ENCODE measurements around the gene LAMA1.

Gene LAMA1

GRCh38 chr18:6980363-6980762 lies 137.2 kb downstream of the LAMA1 start:
- WGBS = 89% methylated on average over 2 of the region's 2 CpGs
- no peak overlapping the region for H4K91ac ChIP-seq (ENCODE audit: low read length)

GRCh38 chr18:6979954-6980353 lies 137.6 kb downstream of the LAMA1 start:
- whole genome bisulfite sequencing = 96% methylated on average over 3 of the region's 3 CpGs
- Histone ChIP-seq H2BK5ac (ENCODE audit: low read depth, low read length, poor library complexity, severe bottlenecking) (no peak overlapping the region), H3K9ac (ENCODE audit: low read length) (no peak overlapping the region), H4K91ac (ENCODE audit: low read length) (no peak overlapping the region), H3K79me1 (replicated peaks; ENCODE audit: low read length, poor library complexity, severe bottlenecking) (no peaks in the 10 kb centered on the region), H2BK12ac (ENCODE audit: low read length in 2 of 2) (no peak overlapping the region), H2BK15ac (ENCODE audit: low read depth, poor library complexity, severe bottlenecking) (no peak overlapping the region), H3K4me3 (ENCODE audit: insufficient read depth in 1 of 2, low read depth in 1 of 2, low read length in 2 of 2) (no peak overlapping the region), H3K18ac (ENCODE audit: low read depth in 1 of 2, low read length in 2 of 2) (no peak overlapping the region), H3K27me3 (ENCODE audit: control insufficient read depth in 1 of 2, insufficient read depth in 1 of 2, low read length in 2 of 2) (peaks cover 0 to 9% of the 10 kb centered on the region in 2 experiments), H3K4me2 (ENCODE audit: low read length, poor library complexity, severe bottlenecking) (no peak overlapping the region), H3K14ac (ENCODE audit: low read length in 2 of 2) (no peak overlapping the region), H3K23ac (ENCODE audit: low read length in 2 of 2) (no peak overlapping the region), H4K8ac (ENCODE audit: low read length) (no peak overlapping the region), H2AK5ac (ENCODE audit: low read length, severe bottlenecking) (no peak overlapping the region), H2BK120ac (ENCODE audit: low read depth, low read length) (no peak overlapping the region), H3K9me3 (ENCODE audit: control insufficient read depth, low read length) (no peaks in the 10 kb centered on the region), H3K27ac (ENCODE audit: low read length, poor library complexity, severe bottlenecking) (no peak overlapping the region), H2AFZ (ENCODE audit: low read depth, low read length) (no peak overlapping the region), H3K4me1 (ENCODE audit: control insufficient read depth, insufficient read depth, low read depth, low read length) (peaks cover 3% of the 10 kb centered on the region), H3K4ac (ENCODE audit: low read depth in 1 of 2, low read length in 2 of 2) (no peak overlapping the region), H3K36me3 (ENCODE audit: control insufficient read depth in 1 of 2, insufficient read depth in 2 of 2, low read depth in 1 of 2, low read length in 2 of 2) (peaks cover 0 to 68% of the 10 kb centered on the region in 2 experiments)
- no peak for DNase-seq

More at GRCh38 chr18:6980363-6980762, 137.2 kb downstream of the LAMA1 start:
- Histone ChIP-seq H2AFZ (ENCODE audit: low read depth, low read length) (no peak overlapping the region), H2BK120ac (ENCODE audit: low read depth, low read length) (no peak overlapping the region), H3K4me2 (ENCODE audit: low read length, poor library complexity, severe bottlenecking) (no peak overlapping the region), H3K9ac (ENCODE audit: low read length) (no peak overlapping the region), H2AK5ac (ENCODE audit: low read length, severe bottlenecking) (no peak overlapping the region), H3K9me3 (ENCODE audit: control insufficient read depth, low read length) (no peaks in the 10 kb centered on the region), H2BK15ac (ENCODE audit: low read depth, poor library complexity, severe bottlenecking) (no peak overlapping the region), H3K14ac (ENCODE audit: low read length in 2 of 2) (no peak overlapping the region), H2BK12ac (ENCODE audit: low read length in 2 of 2) (no peak overlapping the region), H3K4me1 (ENCODE audit: control insufficient read depth, insufficient read depth, low read depth, low read length) (peaks cover 3% of the 10 kb centered on the region), H3K79me1 (replicated peaks; ENCODE audit: low read length, poor library complexity, severe bottlenecking) (no peaks in the 10 kb centered on the region), H3K18ac (ENCODE audit: low read depth in 1 of 2, low read length in 2 of 2) (no peak overlapping the region), H3K4ac (ENCODE audit: low read depth in 1 of 2, low read length in 2 of 2) (no peak overlapping the region), H3K36me3 (ENCODE audit: control insufficient read depth in 1 of 2, insufficient read depth in 2 of 2, low read depth in 1 of 2, low read length in 2 of 2) (peaks cover 0 to 68% of the 10 kb centered on the region in 2 experiments), H2BK5ac (ENCODE audit: low read depth, low read length, poor library complexity, severe bottlenecking) (no peak overlapping the region), H3K4me3 (ENCODE audit: insufficient read depth in 1 of 2, low read depth in 1 of 2, low read length in 2 of 2) (no peak overlapping the region), H3K27ac (ENCODE audit: low read length, poor library complexity, severe bottlenecking) (no peak overlapping the region), H3K27me3 (ENCODE audit: control insufficient read depth in 1 of 2, insufficient read depth in 1 of 2, low read length in 2 of 2) (peaks cover 0 to 11% of the 10 kb centered on the region in 2 experiments), H3K23ac (ENCODE audit: low read length in 2 of 2) (no peak overlapping the region), H4K8ac (ENCODE audit: low read length) (no peak overlapping the region)
- no peak for DNase-seq

- Histone ChIP-seq H2BK5ac (ENCODE audit: low read depth, low read length, poor library complexity, severe bottlenecking) (no peak overlapping the region), H3K4me3 (ENCODE audit: insufficient read depth in 1 of 2, low read depth in 1 of 2, low read length in 2 of 2) (no peak overlapping the region), H4K91ac (ENCODE audit: low read length) (no peak overlapping the region), H3K9me3 (ENCODE audit: control insufficient read depth, low read length) (no peaks in the 10 kb centered on the region), H4K8ac (ENCODE audit: low read length) (no peak overlapping the region), H3K4me2 (ENCODE audit: low read length, poor library complexity, severe bottlenecking) (no peak overlapping the region), H3K14ac (ENCODE audit: low read length in 2 of 2) (no peak overlapping the region), H3K27me3 (ENCODE audit: control insufficient read depth in 1 of 2, insufficient read depth in 1 of 2, low read length in 2 of 2) (no peaks in the 10 kb centered on the region), H3K36me3 (ENCODE audit: control insufficient read depth in 1 of 2, insufficient read depth in 2 of 2, low read depth in 1 of 2, low read length in 2 of 2) (peaks cover 0 to 56% of the 10 kb centered on the region in 2 experiments), H2BK15ac (ENCODE audit: low read depth, poor library complexity, severe bottlenecking) (no peak overlapping the region), H3K79me1 (replicated peaks; ENCODE audit: low read length, poor library complexity, severe bottlenecking) (no peaks in the 10 kb centered on the region), H2BK12ac (ENCODE audit: low read length in 2 of 2) (no peak overlapping the region), H3K18ac (ENCODE audit: low read depth in 1 of 2, low read length in 2 of 2) (no peak overlapping the region), H2AK5ac (ENCODE audit: low read length, severe bottlenecking) (no peak overlapping the region), H3K27ac (ENCODE audit: low read length, poor library complexity, severe bottlenecking) (no peak overlapping the region), H3K4ac (ENCODE audit: low read depth in 1 of 2, low read length in 2 of 2) (no peak overlapping the region), H3K9ac (ENCODE audit: low read length) (no peak overlapping the region), H2BK120ac (ENCODE audit: low read depth, low read length) (no peak overlapping the region), H2AFZ (ENCODE audit: low read depth, low read length) (no peak overlapping the region), H3K23ac (ENCODE audit: low read length in 2 of 2) (no peak overlapping the region), H3K4me1 (ENCODE audit: control insufficient read depth, insufficient read depth, low read depth, low read length) (no peaks in the 10 kb centered on the region)
- 75% methylated on average over 2 of the region's 3 CpGs for WGBS
- DNase-seq = no peak
Measured at GRCh38 chr18:6976935-6977334, 140.7 kb downstream of the LAMA1 start.

GRCh38 chr18:6975084-6975483 lies 142.5 kb downstream of the LAMA1 start:
- Histone ChIP-seq H3K23ac (ENCODE audit: low read length in 2 of 2) (no peak overlapping the region), H2BK12ac (ENCODE audit: low read length in 2 of 2) (no peak overlapping the region), H3K9ac (ENCODE audit: low read length) (no peak overlapping the region), H3K14ac (ENCODE audit: low read length in 2 of 2) (no peak overlapping the region), H2BK5ac (ENCODE audit: low read depth, low read length, poor library complexity, severe bottlenecking) (no peak overlapping the region), H4K91ac (ENCODE audit: low read length) (no peak overlapping the region), H3K79me1 (replicated peaks; ENCODE audit: low read length, poor library complexity, severe bottlenecking) (no peaks in the 10 kb centered on the region), H3K36me3 (ENCODE audit: control insufficient read depth in 1 of 2, insufficient read depth in 2 of 2, low read depth in 1 of 2, low read length in 2 of 2) (peaks cover 0 to 62% of the 10 kb centered on the region in 2 experiments), H2AFZ (ENCODE audit: low read depth, low read length) (no peak overlapping the region), H3K4me1 (ENCODE audit: control insufficient read depth, insufficient read depth, low read depth, low read length) (no peaks in the 10 kb centered on the region), H3K4me2 (ENCODE audit: low read length, poor library complexity, severe bottlenecking) (no peak overlapping the region), H3K18ac (ENCODE audit: low read depth in 1 of 2, low read length in 2 of 2) (no peak overlapping the region), H4K8ac (ENCODE audit: low read length) (no peak overlapping the region), H3K4ac (ENCODE audit: low read depth in 1 of 2, low read length in 2 of 2) (no peak overlapping the region), H2BK120ac (ENCODE audit: low read depth, low read length) (no peak overlapping the region), H2BK15ac (ENCODE audit: low read depth, poor library complexity, severe bottlenecking) (no peak overlapping the region), H3K27me3 (ENCODE audit: control insufficient read depth in 1 of 2, insufficient read depth in 1 of 2, low read length in 2 of 2) (no peaks in the 10 kb centered on the region), H2AK5ac (ENCODE audit: low read length, severe bottlenecking) (no peak overlapping the region), H3K27ac (ENCODE audit: low read length, poor library complexity, severe bottlenecking) (no peak overlapping the region), H3K4me3 (ENCODE audit: insufficient read depth in 1 of 2, low read depth in 1 of 2, low read length in 2 of 2) (no peak overlapping the region), H3K9me3 (ENCODE audit: control insufficient read depth, low read length) (no peaks in the 10 kb centered on the region)
- 82% methylated on average over 6 of the region's 6 CpGs for WGBS
- no peak for DNase-seq

Data from mesenchymal stem cell (in vitro differentiated cells and primary cell).